ENCODE results near the gene POLD3. TPM values are rescaled to one million over a fixed set of nuclear protein-coding genes. Genes with fewer than 3 reads are reported as not detected.

Gene POLD3
- total RNA-seq, 4 donors from 2014 or later = 5.1 to 13.8 (median 11.9) TPM

DNA sequence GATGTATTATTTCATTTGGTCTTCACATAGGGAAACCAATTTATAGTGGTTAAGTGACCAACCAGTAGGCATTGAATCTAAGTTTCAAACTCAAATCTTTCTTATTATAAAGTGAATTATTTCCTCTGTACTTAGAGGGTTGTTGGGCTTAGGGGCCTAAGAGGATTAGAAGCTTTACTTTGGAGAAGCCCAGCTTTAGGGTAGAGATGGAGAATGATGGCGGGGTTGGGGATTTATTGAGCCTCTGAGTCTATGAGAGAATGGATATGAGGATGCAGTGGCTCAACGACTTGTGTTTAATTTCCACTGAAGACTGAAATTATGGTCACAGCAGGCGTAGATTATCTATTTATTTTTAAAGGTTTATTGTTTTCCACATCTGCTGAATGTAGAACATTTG, 83.4 kb downstream of the POLD3 start:
- Histone ChIP-seq H3K27ac (peak overlapping the region in 1 of 4 donors; percentile 16), H3K4me3 (no peak overlapping the region), H3K4me1 (peaks cover 0 to 9% (median 5%) of the 10 kb centered on the region in 3 donors), H3K36me3 (no peaks in the 10 kb centered on the region), H3K27me3 (no peaks in the 10 kb centered on the region), H3K9me3 (no peaks in the 10 kb centered on the region)
- 78 to 81% methylated on average over 3 of the region's 3 CpGs for whole genome bisulfite sequencing, 2 donors
- TF ChIP-seq POLR2A (IDR thresholded peaks at IDR 0.05) = no peak
- TF ChIP-seq, protein P1, sequence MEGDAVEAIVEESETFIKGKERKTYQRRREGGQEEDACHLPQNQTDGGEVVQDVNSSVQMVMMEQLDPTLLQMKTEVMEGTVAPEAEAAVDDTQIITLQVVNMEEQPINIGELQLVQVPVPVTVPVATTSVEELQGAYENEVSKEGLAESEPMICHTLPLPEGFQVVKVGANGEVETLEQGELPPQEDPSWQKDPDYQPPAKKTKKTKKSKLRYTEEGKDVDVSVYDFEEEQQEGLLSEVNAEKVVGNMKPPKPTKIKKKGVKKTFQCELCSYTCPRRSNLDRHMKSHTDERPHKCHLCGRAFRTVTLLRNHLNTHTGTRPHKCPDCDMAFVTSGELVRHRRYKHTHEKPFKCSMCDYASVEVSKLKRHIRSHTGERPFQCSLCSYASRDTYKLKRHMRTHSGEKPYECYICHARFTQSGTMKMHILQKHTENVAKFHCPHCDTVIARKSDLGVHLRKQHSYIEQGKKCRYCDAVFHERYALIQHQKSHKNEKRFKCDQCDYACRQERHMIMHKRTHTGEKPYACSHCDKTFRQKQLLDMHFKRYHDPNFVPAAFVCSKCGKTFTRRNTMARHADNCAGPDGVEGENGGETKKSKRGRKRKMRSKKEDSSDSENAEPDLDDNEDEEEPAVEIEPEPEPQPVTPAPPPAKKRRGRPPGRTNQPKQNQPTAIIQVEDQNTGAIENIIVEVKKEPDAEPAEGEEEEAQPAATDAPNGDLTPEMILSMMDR (IDR thresholded peaks at IDR 0.05) = no peak
- no peak for DNase-seq
- intact Hi-C loops (cut with DNase I) = no loop called here

DNA sequence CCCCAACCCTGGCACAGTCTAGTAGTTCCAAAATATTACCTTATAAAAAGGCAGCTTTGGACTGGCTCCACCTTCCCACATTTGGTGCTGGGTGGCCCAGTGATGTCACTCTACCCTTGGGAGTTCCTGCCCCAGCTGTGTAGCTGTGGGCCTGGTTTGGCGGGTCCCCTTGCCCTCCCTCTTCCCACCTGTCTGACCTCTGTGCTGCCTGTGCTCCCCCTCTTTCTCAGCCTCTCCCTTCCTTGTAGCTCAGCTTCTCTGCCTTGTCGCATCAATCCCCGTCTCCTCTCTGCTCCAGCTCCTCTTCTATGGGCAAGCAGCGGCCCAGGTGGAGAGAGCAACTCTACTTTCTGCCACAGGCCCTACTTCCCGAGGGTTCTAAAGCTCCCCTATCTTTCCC, 84.2 kb downstream of the POLD3 start:
- DNase-seq = no peak

DNA sequence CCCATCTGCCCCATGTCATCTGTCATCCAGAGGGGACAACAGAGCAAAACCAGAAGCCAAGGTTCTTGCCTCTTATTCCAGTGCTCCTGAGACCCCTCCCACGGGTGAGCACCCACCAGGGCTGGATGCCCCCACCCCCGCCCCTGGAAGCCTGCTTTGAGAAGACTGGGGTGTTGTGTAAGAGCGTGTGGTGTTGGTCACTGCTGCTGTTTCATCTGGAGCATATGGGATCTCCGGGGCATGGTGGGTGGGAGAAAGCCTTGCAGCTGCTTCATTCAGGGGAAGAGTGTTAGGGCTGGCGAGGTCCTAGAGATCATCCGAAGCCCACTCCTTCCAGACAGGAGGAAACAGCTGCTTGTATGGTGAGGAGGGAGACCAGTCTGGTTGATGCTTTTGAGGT, 84.7 kb downstream of the POLD3 start:
- intact Hi-C loops (cut with DNase I) = no loop called here
- Histone ChIP-seq H3K27ac (no peak overlapping the region), H3K9me3 (no peaks in the 10 kb centered on the region), H3K36me3 (no peaks in the 10 kb centered on the region), H3K4me3 (no peak overlapping the region), H3K27me3 (no peaks in the 10 kb centered on the region), H3K4me1 (peaks cover 0 to 16% (median 5%) of the 10 kb centered on the region in 3 donors)
- TF ChIP-seq, protein P1 (IDR thresholded peaks at IDR 0.05) = no peak
- no peak for TF ChIP-seq POLR2A (IDR thresholded peaks at IDR 0.05)
- no peak for DNase-seq
- WGBS, 2 donors = 67 to 82% methylated on average over 2 to 4 of the region's 6 CpGs

More for the DNA sequence above, 84.2 kb downstream of the POLD3 start:
- Histone ChIP-seq H3K4me1 (peaks cover 0 to 10% (median 5%) of the 10 kb centered on the region in 3 donors), H3K36me3 (no peaks in the 10 kb centered on the region), H3K9me3 (no peaks in the 10 kb centered on the region), H3K4me3 (no peak overlapping the region), H3K27ac (no peak overlapping the region), H3K27me3 (no peaks in the 10 kb centered on the region)
- TF ChIP-seq, protein P1 (IDR thresholded peaks at IDR 0.05) = no peak
- no peak for TF ChIP-seq POLR2A (IDR thresholded peaks at IDR 0.05)
- intact Hi-C loops (cut with DNase I) = no loop called here
- WGBS, 2 donors = 74 to 91% methylated on average over 5 of the region's 5 CpGs

DNA sequence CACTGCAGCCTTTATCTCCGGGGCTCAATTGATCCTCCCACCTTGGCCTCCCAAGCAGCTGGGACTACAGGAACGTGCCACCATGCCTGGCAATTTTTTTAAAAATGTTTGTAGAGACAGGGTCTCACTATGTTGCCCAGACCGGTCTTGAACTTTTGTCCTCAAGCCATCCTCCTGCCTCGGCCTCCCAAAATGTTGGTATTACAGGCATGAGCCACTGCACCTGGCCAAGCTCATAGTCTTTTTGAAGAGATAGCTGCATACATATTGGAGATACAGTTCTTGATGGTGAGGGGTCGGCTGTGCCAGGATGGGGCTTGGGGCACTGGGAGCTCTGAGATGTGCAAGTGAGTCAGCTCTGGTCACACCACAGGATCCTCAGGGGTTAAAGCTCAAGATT, 85.7 kb downstream of the POLD3 start:
- Histone ChIP-seq H3K27me3 (peaks cover 0 to 4% (median 0%) of the 10 kb centered on the region in 4 donors), H3K9me3 (no peaks in the 10 kb centered on the region), H3K36me3 (no peaks in the 10 kb centered on the region), H3K4me3 (no peak overlapping the region), H3K27ac (no peak overlapping the region), H3K4me1 (peaks cover 0 to 13% (median 0%) of the 10 kb centered on the region in 3 donors)
- no peak for DNase-seq
- 82 to 98% methylated on average over 4 of the region's 5 CpGs for WGBS, 2 donors
- TF ChIP-seq, protein P1 (IDR thresholded peaks at IDR 0.05) = no peak
- no peak for TF ChIP-seq POLR2A (IDR thresholded peaks at IDR 0.05)
- intact Hi-C loops (cut with DNase I) = no loop called here

DNA sequence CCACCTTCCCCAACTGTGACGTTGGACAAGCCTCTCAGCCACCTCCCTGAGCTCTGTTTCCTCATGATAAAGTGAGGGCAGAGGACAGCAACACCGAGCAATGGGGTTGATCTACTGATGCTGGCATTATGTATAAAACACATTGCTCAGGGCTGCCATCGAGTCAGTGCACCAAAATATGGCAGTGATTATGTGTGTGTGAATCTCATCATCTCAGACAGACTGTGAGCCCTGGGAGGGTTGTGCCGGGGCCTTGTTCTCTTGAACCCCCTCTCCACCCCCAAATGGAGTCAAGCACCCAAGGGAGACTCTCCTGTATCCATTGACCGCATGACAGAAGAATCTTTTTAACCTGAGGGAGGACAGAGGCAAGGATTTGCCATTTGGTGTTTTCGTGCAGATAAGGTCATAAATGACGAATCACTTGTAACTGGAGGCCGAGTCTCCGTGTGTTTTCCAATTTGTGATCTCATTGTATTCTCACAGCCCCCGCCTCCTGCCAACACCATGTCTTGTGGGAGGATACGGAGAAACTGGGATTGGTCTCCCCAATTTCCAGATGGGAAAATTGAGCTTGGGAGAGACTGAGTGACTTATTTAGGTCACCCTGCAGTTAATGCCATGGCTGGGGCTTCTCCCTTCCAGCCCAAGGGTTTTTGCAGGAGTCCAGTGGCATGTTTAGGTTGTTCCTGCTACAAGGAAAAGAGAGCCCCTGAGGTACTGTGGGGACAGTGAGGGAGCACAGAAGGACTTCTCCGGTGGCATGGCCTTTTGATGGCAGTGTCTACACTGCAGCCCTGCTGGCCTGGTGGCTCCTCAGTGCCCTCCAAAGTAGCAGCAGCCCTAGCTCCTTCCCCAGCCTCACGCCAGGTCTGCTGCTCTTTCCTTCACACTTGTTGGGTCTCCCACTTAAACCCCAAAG, 86.5 kb downstream of the POLD3 start:
- 70 to 79% methylated on average over 6 to 12 of the region's 13 CpGs for WGBS, 2 donors
- peaks cover 0 to 12% (median 0%) of the 10 kb centered on the region in 4 donors for H3K27me3 ChIP-seq
- TF ChIP-seq, protein P1 (IDR thresholded peaks at IDR 0.05) = no peak
- TF ChIP-seq POLR2A (IDR thresholded peaks at IDR 0.05) = no peak
- DNase-seq = no peak
- H3K36me3 ChIP-seq = no peaks in the 10 kb centered on the region
- intact Hi-C loops (cut with DNase I) = no loop called here
- peaks cover 2 to 19% (median 4%) of the 10 kb centered on the region in 3 donors for H3K4me1 ChIP-seq
- H3K4me3 ChIP-seq = no peak overlapping the region
- no peaks in the 10 kb centered on the region for H3K9me3 ChIP-seq
- H3K27ac ChIP-seq = peak overlapping the region in 1 of 4 donors; percentile 2

Measured in esophagus squamous epithelium (tissue), 5 donors.